Stimulated activated memory B cell treated with anti-CD40 and anti-IgM and Interleukin-4, amounts not matched to agents 10 μg/mL and 1 μg/mL and 100 μg/mL, for 72 hours (primary cell): ENCODE data around the gene TOR1B.
"Not testable (repeated sequence)": the region's sequence is repeated elsewhere in the genome, so short reads cannot be mapped to it uniquely, and the experiment has no call there.

ENCODE experiments used
- ATAC-seq: fragments of 150-1000 bp; cut with Tn5 transposase; 2 replicates; pipeline ENCODE4 v1.10.0; 2021
- H3K27ac Mint-ChIP-seq: one replicate; pipeline ENCODE4 v1.8.0; 2022; ENCODE audit warnings: mild to moderate bottlenecking, mixed read lengths
- H3K27me3 Mint-ChIP-seq: one replicate; pipeline ENCODE4 v1.8.0; 2022; ENCODE audit warnings: mixed read lengths
- H3K36me3 Mint-ChIP-seq: one replicate; pipeline ENCODE4 v1.8.0; 2022; ENCODE audit warnings: mixed read lengths
- H3K4me1 Mint-ChIP-seq: one replicate; pipeline ENCODE4 v1.8.0; 2022; ENCODE audit warnings: mixed read lengths
- H3K4me3 Mint-ChIP-seq: one replicate; pipeline ENCODE4 v1.8.0; 2022; ENCODE audit warnings: mild to moderate bottlenecking, moderate library complexity, mixed read lengths
- H3K9me3 Mint-ChIP-seq: one replicate; pipeline ENCODE4 v1.8.0; 2022; ENCODE audit warnings: mixed read lengths

Gene TOR1B

DNA sequence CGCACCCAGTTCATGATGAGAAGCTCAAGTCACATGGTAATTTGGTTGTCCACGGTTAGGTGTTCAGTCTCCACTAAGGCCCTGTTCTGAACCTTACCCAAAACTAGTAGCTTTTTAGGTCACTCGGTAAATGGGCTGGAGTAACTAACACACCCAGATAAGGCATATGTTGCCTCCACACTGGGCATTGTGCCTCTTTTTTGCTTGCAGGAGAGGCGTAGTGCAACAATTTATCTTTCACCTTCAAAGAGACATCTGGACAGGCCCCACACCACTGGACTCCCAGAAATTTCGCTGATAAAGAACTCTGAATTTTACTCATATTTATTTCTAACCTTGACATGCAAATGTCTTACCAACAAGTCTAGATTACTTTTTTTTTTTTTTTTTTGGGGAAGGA, 33.3 kb upstream of the TOR1B start:
- H3K9me3 Mint-ChIP-seq: no peaks in the 10 kb centered on the region
- no peaks in the 10 kb centered on the region for H3K4me1 Mint-ChIP-seq
- H3K27ac Mint-ChIP-seq: no peak overlapping the region
- no peaks in the 10 kb centered on the region for H3K36me3 Mint-ChIP-seq
- H3K27me3 Mint-ChIP-seq: peaks cover 37% of the 10 kb centered on the region
- no peak for ATAC-seq
- no peak overlapping the region for H3K4me3 Mint-ChIP-seq

DNA sequence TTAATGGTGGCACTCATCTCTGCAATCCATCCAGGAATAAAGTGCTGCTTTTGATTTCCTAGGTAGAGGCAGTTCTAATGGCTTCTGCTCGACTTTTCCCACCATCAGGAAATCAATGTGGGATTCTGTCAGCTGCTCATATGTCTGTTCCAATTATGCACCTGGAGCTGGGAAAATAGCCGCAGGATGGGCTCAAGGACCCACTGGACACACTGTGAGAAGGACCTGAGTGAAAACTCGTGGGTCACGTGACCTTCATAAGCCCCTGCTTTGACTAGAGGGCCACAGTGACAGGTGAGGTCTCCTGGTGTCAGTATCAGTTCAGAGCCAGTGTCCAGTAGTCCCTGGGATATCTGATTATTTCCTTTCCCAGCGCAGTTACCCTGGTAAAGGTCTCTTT, 32.2 kb upstream of the TOR1B start:
- Mint-ChIP-seq H3K27me3 (peaks cover 47% of the 10 kb centered on the region), H3K9me3 (no peaks in the 10 kb centered on the region), H3K36me3 (no peaks in the 10 kb centered on the region), H3K27ac (no peak overlapping the region), H3K4me3 (no peak overlapping the region), H3K4me1 (no peaks in the 10 kb centered on the region)
- no peak for ATAC-seq

DNA sequence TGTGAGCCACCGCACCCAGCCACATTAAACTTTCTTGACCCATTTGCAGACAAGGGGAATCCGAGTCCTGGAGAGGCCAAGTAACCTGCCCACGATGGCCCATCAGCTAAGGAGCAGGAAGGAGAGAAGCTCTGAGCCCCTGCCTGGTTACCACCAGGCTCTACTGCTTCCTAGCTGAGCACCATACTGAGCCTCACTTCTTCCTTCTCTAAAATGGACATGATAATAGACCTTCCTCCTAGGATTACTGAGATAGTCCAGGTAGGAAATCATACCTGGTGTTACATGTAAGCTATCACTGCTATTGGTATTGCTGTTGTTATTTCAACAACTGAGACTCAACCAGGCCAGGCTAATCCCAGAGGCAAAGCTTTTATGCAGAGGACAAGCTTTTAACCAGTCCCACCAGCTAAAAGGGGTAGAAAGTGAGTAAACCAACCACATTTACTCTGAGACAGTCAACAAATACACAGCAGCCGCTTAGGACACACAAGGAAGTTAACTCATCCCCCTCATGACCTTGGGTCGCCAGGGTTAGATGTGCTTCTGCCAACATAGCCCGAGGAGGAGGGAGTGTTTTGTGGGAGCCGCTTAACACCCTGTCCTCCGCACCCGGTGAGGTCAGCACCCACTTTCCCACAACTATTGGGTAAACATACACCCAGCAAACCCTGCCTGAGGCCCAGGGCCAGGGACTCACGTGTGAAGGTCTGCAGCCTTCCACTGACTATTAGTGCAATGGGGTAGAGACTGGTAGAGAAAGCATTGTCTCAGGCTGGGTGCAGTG, 29.5 kb upstream of the TOR1B start:
- no peak for ATAC-seq
- Mint-ChIP-seq H3K9me3 (no peaks in the 10 kb centered on the region), H3K4me1 (no peaks in the 10 kb centered on the region), H3K36me3 (no peaks in the 10 kb centered on the region), H3K4me3 (no peak overlapping the region), H3K27me3 (peaks cover 57% of the 10 kb centered on the region), H3K27ac (no peak overlapping the region)

DNA sequence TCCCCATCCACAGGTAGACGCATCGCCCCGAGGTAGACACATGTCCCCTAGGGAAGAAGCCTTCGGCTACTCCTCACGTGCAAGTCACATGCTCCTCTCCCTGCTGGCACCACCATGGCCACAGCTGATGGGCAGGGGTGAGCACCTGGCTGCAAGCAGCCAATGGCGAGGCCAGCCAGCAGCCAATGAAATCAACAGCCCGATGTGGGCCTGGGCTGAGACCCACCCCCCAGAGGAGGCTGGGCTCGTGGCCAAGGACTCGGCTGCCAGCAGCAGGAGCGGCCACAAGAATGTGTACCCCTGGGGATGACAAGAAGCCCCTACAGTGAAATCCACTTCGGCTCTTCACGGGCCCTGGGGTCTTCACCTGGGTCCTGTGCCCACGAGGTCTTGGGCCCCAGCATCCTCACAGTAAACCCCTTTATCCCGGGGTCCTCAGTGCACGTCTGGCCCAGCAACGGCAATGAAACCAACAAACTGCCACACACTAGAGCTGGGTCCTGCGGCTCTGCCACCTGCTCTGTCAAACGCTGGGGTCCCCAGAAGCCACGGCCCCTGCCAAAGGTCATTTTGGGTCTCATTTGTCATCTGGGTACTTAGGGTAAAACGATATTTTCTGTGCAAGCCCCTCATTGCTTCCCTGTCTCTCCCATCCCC, 28.1 kb upstream of the TOR1B start:
- no peak overlapping the region for H3K27ac Mint-ChIP-seq
- peaks cover 60% of the 10 kb centered on the region for H3K27me3 Mint-ChIP-seq
- ATAC-seq: no peak
- H3K4me1 Mint-ChIP-seq: no peaks in the 10 kb centered on the region
- no peaks in the 10 kb centered on the region for H3K36me3 Mint-ChIP-seq
- H3K9me3 Mint-ChIP-seq: no peaks in the 10 kb centered on the region
- no peak overlapping the region for H3K4me3 Mint-ChIP-seq

DNA sequence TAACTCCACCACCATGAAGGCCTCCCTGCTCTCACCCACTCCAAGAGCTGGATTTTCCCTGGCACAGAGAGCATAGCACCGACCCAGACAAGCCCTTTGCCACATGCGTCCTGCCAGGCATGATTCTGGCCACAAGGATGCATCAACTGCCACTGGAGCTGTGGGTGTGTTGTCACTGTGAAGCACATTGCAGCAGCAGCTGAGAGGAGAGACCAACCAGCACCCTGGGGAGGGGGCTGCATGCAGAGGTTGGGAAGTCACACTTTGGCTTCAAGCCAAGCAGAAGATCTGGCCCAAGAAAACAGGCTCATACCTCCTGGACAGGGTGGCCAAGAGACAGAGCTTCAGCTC, 27.6 kb upstream of the TOR1B start:
- Mint-ChIP-seq H3K4me3 (no peak overlapping the region), H3K36me3 (no peaks in the 10 kb centered on the region), H3K4me1 (no peaks in the 10 kb centered on the region), H3K27ac (no peak overlapping the region), H3K9me3 (no peaks in the 10 kb centered on the region), H3K27me3 (peaks cover 62% of the 10 kb centered on the region)
- ATAC-seq: no peak

DNA sequence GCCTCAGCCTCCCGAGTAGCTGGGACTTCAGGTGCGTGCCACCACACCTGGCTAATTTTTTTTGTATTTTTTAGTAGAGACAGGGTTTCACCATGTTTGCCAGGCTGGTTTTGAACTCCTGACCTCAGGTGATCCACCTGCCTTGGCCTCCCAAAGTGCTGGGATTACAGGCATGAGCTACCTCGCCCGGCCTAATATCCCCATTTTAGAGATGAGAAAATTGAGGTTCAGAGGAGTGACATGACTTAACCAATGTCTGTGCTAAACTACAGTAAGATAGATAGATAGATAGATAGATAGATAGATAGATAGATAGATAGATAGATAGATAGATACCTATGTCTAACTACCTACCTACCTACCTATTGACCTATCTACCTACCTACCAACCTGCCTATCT, 26.9 kb upstream of the TOR1B start:
- H3K27me3 Mint-ChIP-seq: peaks cover 62% of the 10 kb centered on the region
- H3K4me1 Mint-ChIP-seq, ATAC-seq, H3K27ac Mint-ChIP-seq, H3K9me3 Mint-ChIP-seq, H3K36me3 Mint-ChIP-seq, H3K4me3 Mint-ChIP-seq: not testable (repeated sequence)

DNA sequence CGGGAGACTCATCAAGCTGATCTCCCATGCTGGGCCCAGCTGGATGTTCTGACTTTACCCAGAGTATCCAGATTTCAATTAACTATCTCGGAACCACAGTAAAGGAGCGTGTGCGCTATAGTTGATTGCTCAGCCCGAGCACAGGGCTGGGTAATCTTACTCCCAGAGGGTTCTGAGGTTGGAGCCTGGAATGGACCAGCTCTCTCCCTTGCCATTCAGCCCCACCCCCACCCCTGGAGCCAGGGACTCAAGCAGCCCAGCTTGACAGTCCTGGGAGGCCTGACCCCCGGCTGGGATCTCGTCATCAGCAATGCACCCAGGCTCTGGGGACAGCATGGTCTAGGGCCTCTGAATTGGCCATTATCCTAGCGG, 26.4 kb upstream of the TOR1B start:
- peaks cover 62% of the 10 kb centered on the region for H3K27me3 Mint-ChIP-seq
- no peak for ATAC-seq
- no peaks in the 10 kb centered on the region for H3K36me3 Mint-ChIP-seq
- no peaks in the 10 kb centered on the region for H3K4me1 Mint-ChIP-seq
- no peak overlapping the region for H3K4me3 Mint-ChIP-seq
- H3K27ac Mint-ChIP-seq: no peak overlapping the region
- H3K9me3 Mint-ChIP-seq: no peaks in the 10 kb centered on the region

DNA sequence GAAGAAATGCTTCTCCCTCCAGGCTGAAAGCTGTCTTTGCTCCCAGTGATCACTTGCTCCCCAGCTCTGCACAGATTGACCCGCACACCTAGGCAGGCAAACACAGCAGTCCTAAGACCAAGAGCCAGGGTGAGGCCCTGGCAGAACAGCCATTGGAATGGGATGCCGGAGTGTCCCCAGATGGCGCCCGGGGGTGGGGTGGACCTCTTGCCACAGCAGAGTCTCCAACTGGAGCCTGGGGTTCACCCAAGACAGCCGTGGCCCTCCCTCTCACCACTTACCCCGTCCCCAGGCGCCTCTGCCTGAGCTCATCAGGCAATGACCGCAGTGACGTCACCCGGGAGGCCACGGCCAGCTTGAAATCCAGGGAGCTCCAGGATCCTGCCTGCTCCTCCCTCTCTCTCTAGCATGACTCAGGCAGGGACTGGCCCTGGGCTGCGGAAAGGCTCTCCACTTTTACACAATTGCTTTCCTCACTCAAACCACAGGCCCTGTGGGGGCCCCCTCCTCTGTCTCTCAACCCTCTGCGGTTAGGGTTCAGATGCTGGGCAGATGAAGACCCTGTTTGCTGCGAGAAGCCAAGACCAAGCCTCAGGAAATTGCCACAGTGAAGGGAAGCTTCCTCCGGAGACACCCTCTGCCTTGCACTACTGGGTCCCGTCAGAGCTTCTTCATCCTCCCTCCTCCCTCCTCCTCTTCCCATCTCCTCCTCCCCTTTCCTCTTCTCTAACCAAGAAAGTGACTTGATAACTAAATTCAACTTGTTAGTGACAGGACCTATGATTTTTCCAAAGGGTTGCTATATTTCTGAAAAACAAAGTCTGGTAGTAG, 25.8 kb upstream of the TOR1B start:
- Mint-ChIP-seq H3K27me3 (peaks cover 62% of the 10 kb centered on the region), H3K9me3 (no peaks in the 10 kb centered on the region), H3K27ac (no peak overlapping the region), H3K4me1 (no peaks in the 10 kb centered on the region), H3K36me3 (no peaks in the 10 kb centered on the region), H3K4me3 (no peak overlapping the region)
- ATAC-seq: no peak

DNA sequence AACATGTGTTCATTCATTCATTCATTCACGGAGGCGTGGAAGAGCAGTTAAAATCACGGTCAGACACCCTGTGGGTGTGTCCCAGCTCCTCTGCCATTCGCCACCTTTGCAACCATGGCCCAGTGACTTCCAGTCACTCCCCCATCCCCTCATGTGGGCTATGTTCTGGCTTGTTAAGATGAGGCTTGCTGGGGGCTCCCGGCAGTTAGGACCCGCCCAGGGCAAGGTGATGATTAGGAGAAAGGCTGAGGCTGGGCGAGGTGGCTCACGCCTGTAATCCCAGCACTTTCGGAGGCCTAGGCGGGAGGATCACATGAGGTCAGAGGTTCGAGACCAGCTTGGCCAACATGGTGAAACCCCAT, 25.2 kb upstream of the TOR1B start:
- Mint-ChIP-seq H3K27me3 (peaks cover 62% of the 10 kb centered on the region), H3K4me3 (no peak overlapping the region), H3K4me1 (no peaks in the 10 kb centered on the region), H3K9me3 (no peaks in the 10 kb centered on the region), H3K36me3 (no peaks in the 10 kb centered on the region), H3K27ac (no peak overlapping the region)
- ATAC-seq: no peak

DNA sequence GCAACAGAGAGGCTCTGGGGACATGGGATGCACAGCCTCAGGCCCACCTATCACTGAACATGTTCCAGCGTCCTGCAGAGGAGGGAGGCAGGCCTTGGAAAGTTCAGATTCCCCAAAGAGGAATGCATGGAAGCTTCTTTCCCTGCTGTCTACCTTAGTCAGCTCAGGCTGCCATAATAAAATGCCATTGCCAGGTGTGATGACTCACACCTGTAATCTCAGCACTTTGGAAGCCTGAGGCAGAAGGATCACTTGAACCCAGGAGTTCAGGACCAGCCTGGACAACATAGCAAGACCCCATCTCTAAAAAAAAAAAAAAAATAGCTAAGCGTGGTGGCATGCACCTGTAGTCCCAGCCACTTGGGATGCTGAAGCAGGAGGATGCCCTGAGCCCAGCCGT, 24.5 kb upstream of the TOR1B start:
- Mint-ChIP-seq H3K27me3 (peaks cover 57% of the 10 kb centered on the region), H3K4me1 (peaks cover under 1% of the 10 kb centered on the region), H3K36me3 (no peaks in the 10 kb centered on the region), H3K4me3 (no peak overlapping the region), H3K9me3 (no peaks in the 10 kb centered on the region), H3K27ac (no peak overlapping the region)
- ATAC-seq: no peak

DNA sequence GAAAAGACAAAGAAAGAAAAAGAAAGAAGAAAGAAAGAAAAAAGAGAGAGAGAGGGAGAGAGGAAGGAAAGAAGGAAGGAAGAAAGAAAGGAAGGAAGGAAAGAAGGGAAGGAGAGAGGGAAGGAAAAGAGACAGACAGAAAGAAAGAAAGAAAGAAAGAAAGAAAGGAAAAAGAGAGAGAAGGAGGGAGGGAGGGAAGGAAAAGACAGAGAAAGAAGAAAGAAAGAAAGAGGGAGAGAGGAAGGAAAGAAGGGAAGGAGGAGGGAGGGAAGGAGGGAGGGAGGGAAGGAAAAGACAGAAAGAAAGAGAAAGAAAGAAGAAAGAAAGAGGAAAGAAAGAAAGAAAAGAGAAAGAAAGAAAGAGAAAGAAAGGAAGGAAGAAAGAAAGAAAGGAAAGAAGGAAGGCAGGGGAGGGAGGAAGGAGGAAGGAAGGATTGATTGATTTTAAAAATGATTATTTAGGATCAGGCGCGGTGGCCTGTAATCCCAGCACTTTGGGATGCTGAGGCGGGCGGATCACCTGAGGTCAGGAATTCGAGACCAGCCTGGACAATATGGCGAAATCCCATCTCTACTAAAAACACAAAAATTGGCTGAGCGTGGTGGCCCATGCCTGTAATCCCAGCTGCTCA, 23.3 kb upstream of the TOR1B start:
- ATAC-seq: no peak
- Mint-ChIP-seq H3K4me3 (no peak overlapping the region), H3K27ac (no peak overlapping the region), H3K36me3 (no peaks in the 10 kb centered on the region), H3K9me3 (no peaks in the 10 kb centered on the region), H3K4me1 (peaks cover 8% of the 10 kb centered on the region), H3K27me3 (peaks cover 45% of the 10 kb centered on the region)

DNA sequence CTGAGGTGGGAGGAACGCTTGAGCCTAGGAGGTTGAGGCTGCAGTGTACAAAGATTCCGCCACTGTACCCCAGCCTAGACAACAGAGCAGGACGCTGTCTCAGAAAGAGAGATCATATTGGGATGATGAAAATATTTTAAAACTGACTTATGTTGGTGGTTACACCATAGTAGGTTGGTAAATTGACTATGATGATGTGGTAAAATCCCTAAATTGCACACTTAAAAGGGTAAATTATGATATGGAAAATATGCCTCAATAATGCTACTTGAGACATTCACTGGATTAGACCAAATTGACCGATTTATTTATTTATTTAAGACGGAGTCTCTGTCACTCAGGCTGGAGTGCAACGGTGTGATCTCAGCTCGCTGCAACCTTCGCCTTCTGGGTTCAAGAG, 21.9 kb upstream of the TOR1B start:
- Mint-ChIP-seq H3K27me3 (peaks cover 32% of the 10 kb centered on the region), H3K4me1 (peaks cover 8% of the 10 kb centered on the region), H3K36me3 (no peaks in the 10 kb centered on the region), H3K4me3 (no peak overlapping the region), H3K9me3 (no peaks in the 10 kb centered on the region), H3K27ac (no peak overlapping the region)
- ATAC-seq: no peak

DNA sequence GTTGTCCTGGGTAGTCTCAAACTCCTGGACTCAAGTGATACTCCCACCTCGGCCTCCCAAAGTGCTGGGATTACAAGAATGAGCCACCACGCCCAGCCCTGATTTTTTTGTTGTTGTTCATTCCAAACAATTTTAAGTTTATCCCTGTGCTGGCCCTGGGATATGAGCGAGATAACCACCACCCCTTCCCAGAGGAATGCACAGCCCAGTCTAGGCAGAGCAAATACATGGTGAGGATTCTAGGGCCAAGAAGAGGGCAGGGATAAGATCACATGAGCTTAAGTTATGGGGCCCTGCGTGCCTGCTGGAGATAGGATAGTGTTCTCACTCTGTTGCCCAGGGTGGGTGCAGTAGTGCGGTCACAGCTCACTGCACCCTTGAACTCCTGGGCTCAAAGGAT, 21.0 kb upstream of the TOR1B start:
- Mint-ChIP-seq H3K27ac (no peak overlapping the region), H3K4me1 (peaks cover 8% of the 10 kb centered on the region), H3K27me3 (peaks cover 27% of the 10 kb centered on the region), H3K36me3 (no peaks in the 10 kb centered on the region), H3K9me3 (no peaks in the 10 kb centered on the region), H3K4me3 (no peak overlapping the region)
- no peak for ATAC-seq

DNA sequence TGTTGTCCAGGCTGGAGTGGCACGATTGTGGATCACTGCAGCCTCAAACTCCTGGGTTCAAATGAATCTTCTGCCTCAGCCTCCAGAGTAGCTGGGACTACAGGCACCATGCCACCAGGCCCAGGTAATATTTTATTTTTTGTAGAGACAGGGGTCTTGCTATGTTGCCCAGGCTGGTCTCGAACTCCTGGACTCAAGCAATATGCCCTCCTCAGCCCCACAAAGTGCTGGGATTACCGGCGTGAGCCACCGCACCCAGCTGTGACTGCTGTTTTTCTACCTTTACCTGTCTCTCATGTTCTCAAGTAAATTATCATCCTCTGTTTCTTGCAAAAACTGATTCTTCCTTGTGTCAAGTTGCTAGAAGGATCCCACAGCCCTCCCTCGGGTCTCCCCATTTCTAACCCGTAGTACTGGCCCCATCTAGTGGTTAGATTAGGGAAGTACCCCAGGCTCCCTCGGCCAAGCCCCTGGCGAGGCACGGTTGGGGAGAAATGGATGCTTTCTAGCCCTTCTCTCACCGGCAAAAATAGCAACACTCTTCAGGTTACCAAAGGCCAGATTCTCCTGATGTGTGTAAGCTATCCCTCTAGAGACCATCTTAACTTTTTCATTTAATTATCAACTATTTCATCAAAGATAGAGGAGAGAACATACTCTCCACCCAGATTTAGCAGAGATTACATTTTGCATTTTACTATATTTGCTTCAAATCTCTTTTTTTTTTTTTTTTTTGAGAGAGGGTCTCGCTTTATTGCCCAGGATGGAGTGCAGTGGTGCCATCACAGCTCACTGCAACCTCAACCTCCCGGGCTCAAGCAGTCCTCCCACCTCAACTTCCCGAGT, 19.2 kb upstream of the TOR1B start:
- ATAC-seq: peak; percentile 89
- Mint-ChIP-seq H3K9me3 (no peaks in the 10 kb centered on the region), H3K4me1 (peaks cover 8% of the 10 kb centered on the region), H3K27me3 (peaks cover 32% of the 10 kb centered on the region), H3K4me3 (no peak overlapping the region), H3K36me3 (no peaks in the 10 kb centered on the region), H3K27ac (no peak overlapping the region)

DNA sequence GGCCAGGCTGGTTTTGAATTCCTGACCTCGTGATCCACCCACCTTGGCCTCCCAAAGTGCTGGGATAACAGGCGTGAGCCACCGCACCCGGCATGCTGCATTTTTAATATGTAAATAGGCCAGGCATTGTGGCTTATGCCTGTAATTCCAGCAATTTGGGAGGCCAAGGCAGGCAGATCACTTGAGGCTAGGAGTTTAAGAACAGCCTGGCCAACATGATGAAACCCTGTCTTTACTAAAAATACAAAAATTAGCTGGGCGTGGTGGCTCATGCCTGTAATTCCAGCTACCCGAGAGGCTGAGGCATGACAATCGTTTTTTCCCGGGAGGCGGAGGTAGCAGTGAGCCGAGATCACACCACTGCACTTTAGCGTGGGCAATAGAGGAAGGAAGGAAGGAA, 18.0 kb upstream of the TOR1B start:
- not testable (repeated sequence) for H3K9me3 Mint-ChIP-seq, H3K4me3 Mint-ChIP-seq, H3K27ac Mint-ChIP-seq, H3K4me1 Mint-ChIP-seq, H3K36me3 Mint-ChIP-seq, ATAC-seq
- peaks cover 27% of the 10 kb centered on the region for H3K27me3 Mint-ChIP-seq
